ENCODE data around the gene DUOX1.

DNA sequence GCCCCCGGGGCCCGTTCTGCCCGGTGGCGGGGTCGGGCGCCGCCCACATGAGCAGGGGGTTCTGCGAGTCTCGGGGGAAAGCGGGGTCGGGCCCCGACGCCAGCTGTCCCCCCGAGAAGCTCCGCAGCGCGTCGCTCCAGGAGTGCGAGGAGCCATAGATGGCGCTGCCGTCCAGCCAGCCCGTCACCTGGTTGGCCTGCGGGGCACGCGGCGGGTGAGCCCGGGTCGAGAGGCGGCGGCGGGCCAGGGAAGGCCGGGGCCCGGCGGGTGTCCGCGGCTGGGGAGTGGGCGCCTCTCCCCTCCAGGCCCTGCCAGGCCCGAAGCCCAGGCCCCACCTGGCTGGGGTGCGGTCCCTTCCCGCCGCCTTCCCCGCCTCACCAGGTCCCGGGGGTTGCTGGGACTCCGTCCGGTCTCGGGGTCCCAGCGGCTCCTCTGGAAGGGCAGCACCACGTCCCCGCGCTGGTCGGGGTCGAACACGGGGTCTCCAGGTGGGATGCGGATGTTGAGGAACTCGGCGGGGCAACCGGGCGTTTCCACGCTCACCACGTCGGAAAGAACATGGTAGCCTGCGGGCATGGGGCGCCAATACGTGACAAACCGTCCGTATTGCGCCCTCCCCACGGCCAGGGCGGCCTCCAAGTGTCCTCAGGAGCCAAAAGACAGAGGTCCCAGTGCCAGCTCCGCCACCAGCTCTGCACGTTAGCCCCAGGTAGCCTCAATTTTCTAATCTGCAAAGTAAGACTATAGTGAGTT lies 18.2 kb upstream of the DUOX1 start:
- TF ChIP-seq, protein P1, sequence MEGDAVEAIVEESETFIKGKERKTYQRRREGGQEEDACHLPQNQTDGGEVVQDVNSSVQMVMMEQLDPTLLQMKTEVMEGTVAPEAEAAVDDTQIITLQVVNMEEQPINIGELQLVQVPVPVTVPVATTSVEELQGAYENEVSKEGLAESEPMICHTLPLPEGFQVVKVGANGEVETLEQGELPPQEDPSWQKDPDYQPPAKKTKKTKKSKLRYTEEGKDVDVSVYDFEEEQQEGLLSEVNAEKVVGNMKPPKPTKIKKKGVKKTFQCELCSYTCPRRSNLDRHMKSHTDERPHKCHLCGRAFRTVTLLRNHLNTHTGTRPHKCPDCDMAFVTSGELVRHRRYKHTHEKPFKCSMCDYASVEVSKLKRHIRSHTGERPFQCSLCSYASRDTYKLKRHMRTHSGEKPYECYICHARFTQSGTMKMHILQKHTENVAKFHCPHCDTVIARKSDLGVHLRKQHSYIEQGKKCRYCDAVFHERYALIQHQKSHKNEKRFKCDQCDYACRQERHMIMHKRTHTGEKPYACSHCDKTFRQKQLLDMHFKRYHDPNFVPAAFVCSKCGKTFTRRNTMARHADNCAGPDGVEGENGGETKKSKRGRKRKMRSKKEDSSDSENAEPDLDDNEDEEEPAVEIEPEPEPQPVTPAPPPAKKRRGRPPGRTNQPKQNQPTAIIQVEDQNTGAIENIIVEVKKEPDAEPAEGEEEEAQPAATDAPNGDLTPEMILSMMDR (IDR thresholded peaks at IDR 0.05 in 2 of 3, conservative IDR thresholded peaks at IDR 0.05 in 1 of 3; ENCODE audit: borderline replicate concordance in 1 of 3, insufficient read depth in 1 of 3, low read depth in 2 of 3, low read length in 2 of 3): no peak
- TF ChIP-seq EZH2 (IDR thresholded peaks at IDR 0.05) (no peak), FOSL1 (IDR thresholded peaks at IDR 0.05; ENCODE audit: low read depth) (no peak), POLR2AphosphoS5 (IDR thresholded peaks at IDR 0.05; ENCODE audit: low read depth, low read length) (no peak), SRF (IDR thresholded peaks at IDR 0.05; ENCODE audit: low read depth) (no peak), SIN3A (IDR thresholded peaks at IDR 0.05; ENCODE audit: low read depth) (no peak), ZNF274 (IDR thresholded peaks at IDR 0.05; ENCODE audit: low read depth, low read length) (no peak), SP1 (IDR thresholded peaks at IDR 0.05; ENCODE audit: low read depth) (no peak), POLR2A (IDR thresholded peaks at IDR 0.05; ENCODE audit: borderline replicate concordance, extremely low read depth, insufficient read depth, insufficient read length) (no peak), ZFX (IDR thresholded peaks at IDR 0.05) (no peak), EGR1 (IDR thresholded peaks at IDR 0.05; ENCODE audit: low read depth) (no peak)
- TF ChIP-seq, protein P2, sequence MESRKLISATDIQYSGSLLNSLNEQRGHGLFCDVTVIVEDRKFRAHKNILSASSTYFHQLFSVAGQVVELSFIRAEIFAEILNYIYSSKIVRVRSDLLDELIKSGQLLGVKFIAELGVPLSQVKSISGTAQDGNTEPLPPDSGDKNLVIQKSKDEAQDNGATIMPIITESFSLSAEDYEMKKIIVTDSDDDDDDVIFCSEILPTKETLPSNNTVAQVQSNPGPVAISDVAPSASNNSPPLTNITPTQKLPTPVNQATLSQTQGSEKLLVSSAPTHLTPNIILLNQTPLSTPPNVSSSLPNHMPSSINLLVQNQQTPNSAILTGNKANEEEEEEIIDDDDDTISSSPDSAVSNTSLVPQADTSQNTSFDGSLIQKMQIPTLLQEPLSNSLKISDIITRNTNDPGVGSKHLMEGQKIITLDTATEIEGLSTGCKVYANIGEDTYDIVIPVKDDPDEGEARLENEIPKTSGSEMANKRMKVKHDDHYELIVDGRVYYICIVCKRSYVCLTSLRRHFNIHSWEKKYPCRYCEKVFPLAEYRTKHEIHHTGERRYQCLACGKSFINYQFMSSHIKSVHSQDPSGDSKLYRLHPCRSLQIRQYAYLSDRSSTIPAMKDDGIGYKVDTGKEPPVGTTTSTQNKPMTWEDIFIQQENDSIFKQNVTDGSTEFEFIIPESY (IDR thresholded peaks at IDR 0.05; ENCODE audit: extremely low read depth, insufficient replicate concordance, low read length): no peak
- TF ChIP-seq, protein P3, sequence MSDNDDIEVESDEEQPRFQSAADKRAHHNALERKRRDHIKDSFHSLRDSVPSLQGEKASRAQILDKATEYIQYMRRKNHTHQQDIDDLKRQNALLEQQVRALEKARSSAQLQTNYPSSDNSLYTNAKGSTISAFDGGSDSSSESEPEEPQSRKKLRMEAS (IDR thresholded peaks at IDR 0.05): no peak
- TF ChIP-seq, protein P4, sequence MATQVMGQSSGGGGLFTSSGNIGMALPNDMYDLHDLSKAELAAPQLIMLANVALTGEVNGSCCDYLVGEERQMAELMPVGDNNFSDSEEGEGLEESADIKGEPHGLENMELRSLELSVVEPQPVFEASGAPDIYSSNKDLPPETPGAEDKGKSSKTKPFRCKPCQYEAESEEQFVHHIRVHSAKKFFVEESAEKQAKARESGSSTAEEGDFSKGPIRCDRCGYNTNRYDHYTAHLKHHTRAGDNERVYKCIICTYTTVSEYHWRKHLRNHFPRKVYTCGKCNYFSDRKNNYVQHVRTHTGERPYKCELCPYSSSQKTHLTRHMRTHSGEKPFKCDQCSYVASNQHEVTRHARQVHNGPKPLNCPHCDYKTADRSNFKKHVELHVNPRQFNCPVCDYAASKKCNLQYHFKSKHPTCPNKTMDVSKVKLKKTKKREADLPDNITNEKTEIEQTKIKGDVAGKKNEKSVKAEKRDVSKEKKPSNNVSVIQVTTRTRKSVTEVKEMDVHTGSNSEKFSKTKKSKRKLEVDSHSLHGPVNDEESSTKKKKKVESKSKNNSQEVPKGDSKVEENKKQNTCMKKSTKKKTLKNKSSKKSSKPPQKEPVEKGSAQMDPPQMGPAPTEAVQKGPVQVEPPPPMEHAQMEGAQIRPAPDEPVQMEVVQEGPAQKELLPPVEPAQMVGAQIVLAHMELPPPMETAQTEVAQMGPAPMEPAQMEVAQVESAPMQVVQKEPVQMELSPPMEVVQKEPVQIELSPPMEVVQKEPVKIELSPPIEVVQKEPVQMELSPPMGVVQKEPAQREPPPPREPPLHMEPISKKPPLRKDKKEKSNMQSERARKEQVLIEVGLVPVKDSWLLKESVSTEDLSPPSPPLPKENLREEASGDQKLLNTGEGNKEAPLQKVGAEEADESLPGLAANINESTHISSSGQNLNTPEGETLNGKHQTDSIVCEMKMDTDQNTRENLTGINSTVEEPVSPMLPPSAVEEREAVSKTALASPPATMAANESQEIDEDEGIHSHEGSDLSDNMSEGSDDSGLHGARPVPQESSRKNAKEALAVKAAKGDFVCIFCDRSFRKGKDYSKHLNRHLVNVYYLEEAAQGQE (IDR thresholded peaks at IDR 0.05; ENCODE audit: low read depth): no peak

Measured in HCT116 (cell line).